Measurements from ENCODE around the gene DNAAF1.

GRCh38 chr16:84190731-84191388 lies 45.8 kb downstream of the DNAAF1 start, which contains the start of gene ADAD2:
- TF ChIP-seq MAX (IDR thresholded peaks at IDR 0.05): no peak
- no peak for TF ChIP-seq EGR1 (IDR thresholded peaks at IDR 0.05)
- TF ChIP-seq TAF1 (IDR thresholded peaks at IDR 0.05; ENCODE audit: low read depth): no peak
